HCT116 (cell line): ENCODE data around the gene TANC1. TPM values are rescaled to one million over a fixed set of nuclear protein-coding genes. Genes with fewer than 3 reads are reported as not detected.

Experiments used
- ATAC-seq: fragments of 200-7000 bp; cut with Tn5 transposase; 2 replicates; pipeline ENCODE4 v1.9.1; 2020; ENCODE audit warnings: mild to moderate bottlenecking, moderate library complexity
- BruUV-seq: library from RNA; stranded (reverse); fragments of 400-500 nt; replicated peaks from 2 replicates; lab custom pipeline; 2021; lab: Mats Ljungman, UMichigan
- CTCF ChIA-PET: fragments of 300-600 bp; sonication (Branson Sonifier 250); formaldehyde crosslinking; loops from one replicate; lab custom pipeline; 2021; ENCODE audit warnings: antibody characterized with exemption; lab: Charles Lee
- POLR2A ChIA-PET: fragments of 300-600, 350-600 bp; sonication (Branson Sonifier 250); formaldehyde crosslinking; loops from one replicate; lab custom pipeline; 2021; ENCODE audit warnings: antibody characterized with exemption; lab: Charles Lee
- RAD21 ChIA-PET, 2 experiments: fragments of 300-600 bp; sonication (Branson Sonifier 250); formaldehyde crosslinking; loops; one replicate each; lab custom pipeline; 2023; ENCODE audit warnings: low total read pairs in 2 of 2; ENCODE audit not compliant: uncharacterized antibody in 2 of 2, unreplicated experiment in 2 of 2, low non-redundant PET in 1 of 2; lab: Charles Lee
- DNase-seq: peaks from one replicate; pipeline ENCODE4 v3.0.0-alpha.2; 2010; ENCODE audit warnings: low read depth, low spot score
- H2AFZ ChIP-seq: fragments of 200-600 bp; shearing (Covaris generic), sonication (generic); 2 replicates; pipeline ENCODE4 v1.6.1; 2017; ENCODE audit warnings: low read depth, mixed run types, mixed read lengths, antibody characterized with exemption, low read length; ENCODE audit not compliant: poor library complexity, severe bottlenecking
- H3K27ac ChIP-seq: 2 replicates; pipeline ENCODE4 v1.5.1; 2012; ENCODE audit warnings: low read depth, low read length
- H3K27me3 ChIP-seq: fragments of 200-600 bp; sonication (generic); 2 replicates; pipeline ENCODE4 v1.6.1; 2016; ENCODE audit warnings: mixed run types, low read length, mixed read lengths; ENCODE audit not compliant: insufficient read depth
- H3K36me3 ChIP-seq, 2 experiments: fragments of 200-500 bp in 1 of 2; fragments of 200-600 bp in 1 of 2; sonication (Bioruptor generic) in 1 of 2; sonication (generic) in 1 of 2; 2 replicates each; pipeline versions ENCODE4 v1.5.1 to v1.6.1; 2014 to 2016; ENCODE audit warnings: low read length in 2 of 2, inconsistent platforms in 1 of 2, mixed read lengths in 1 of 2, mixed run types in 1 of 2; ENCODE audit not compliant: insufficient read depth in 2 of 2, control insufficient read depth in 1 of 2
- H3K4me1 ChIP-seq, 2 experiments: fragments of 200-600 bp in 1 of 2; sonication (generic) in 1 of 2; 2 replicates each; pipeline versions ENCODE4 v1.5.1 to v1.6.1; 2012 to 2017; ENCODE audit warnings: low read length in 2 of 2, inconsistent platforms in 1 of 2, mild to moderate bottlenecking in 1 of 2, mixed read lengths in 1 of 2, mixed run types in 1 of 2, moderate library complexity in 1 of 2; ENCODE audit not compliant: insufficient read depth in 2 of 2, control insufficient read depth in 1 of 2
- H3K4me2 ChIP-seq: fragments of 200-600 bp; sonication (generic); 2 replicates; pipeline ENCODE4 v1.6.1; 2017; ENCODE audit warnings: mixed run types, low read length, mixed read lengths
- H3K4me3 ChIP-seq, 2 experiments: fragments of 200-600 bp in 1 of 2; sonication (generic) in 1 of 2; replicated peaks in 1 of 2; 2 replicates each; pipeline ENCODE4 v1.5.1; 2011 to 2016; ENCODE audit warnings: low read length in 2 of 2, control low read depth in 1 of 2, low read depth in 1 of 2, mild to moderate bottlenecking in 1 of 2, mixed read lengths in 1 of 2, mixed run types in 1 of 2
- H3K79me2 ChIP-seq: fragments of 200-600 bp; sonication (generic); 2 replicates; pipeline ENCODE4 v1.6.1; 2017; ENCODE audit warnings: mild to moderate bottlenecking, mixed run types, low read length, moderate library complexity, mixed read lengths; ENCODE audit not compliant: insufficient read depth
- H3K9ac ChIP-seq: fragments of 200-600 bp; sonication (generic); 2 replicates; pipeline ENCODE4 v1.6.1; 2016; ENCODE audit warnings: low read length, mixed read lengths
- H3K9me2 ChIP-seq: fragments of 200-600 bp; sonication (generic), shearing (Covaris generic); 2 replicates; pipeline ENCODE4 v1.6.1; 2017; ENCODE audit warnings: mixed run types, mild to moderate bottlenecking, moderate library complexity; ENCODE audit not compliant: insufficient read depth
- H3K9me3 ChIP-seq, 2 experiments: fragments of 200-500 bp in 1 of 2; fragments of 200-600 bp in 1 of 2; sonication (Bioruptor generic) in 1 of 2; sonication (generic) in 1 of 2; 2 replicates each; pipeline ENCODE4 v1.6.1; 2014 to 2017; ENCODE audit warnings: low read length in 2 of 2, mixed read lengths in 2 of 2, inconsistent platforms in 1 of 2, low read depth in 1 of 2, mild to moderate bottlenecking in 1 of 2, mixed run types in 1 of 2, moderate library complexity in 1 of 2; ENCODE audit not compliant: control insufficient read depth in 1 of 2, insufficient read depth in 1 of 2
- H4K20me1 ChIP-seq: fragments of 200-600 bp; sonication (generic), shearing (Covaris generic); 2 replicates; pipeline ENCODE4 v1.6.1; 2017; ENCODE audit warnings: mixed run types, mild to moderate bottlenecking, moderate library complexity; ENCODE audit not compliant: insufficient read depth
- CBX3 ChIP-seq: IDR thresholded peaks from 2 replicates; pipeline ENCODE4 v1.6.1; 2012; ENCODE audit warnings: low read depth
- CEBPB ChIP-seq: IDR thresholded peaks from 2 replicates; pipeline ENCODE4 v1.6.1; 2012; ENCODE audit warnings: low read depth
- EGR1 ChIP-seq: IDR thresholded peaks from 2 replicates; pipeline ENCODE4 v1.6.1; 2012; ENCODE audit warnings: low read depth
- ELF1 ChIP-seq: IDR thresholded peaks from 2 replicates; pipeline ENCODE4 v1.6.1; 2012; ENCODE audit warnings: low read depth, borderline replicate concordance
- EZH2phosphoT487 ChIP-seq: fragments of 200-600 bp; IDR thresholded peaks from 2 replicates; pipeline ENCODE4 v1.6.1; 2018; ENCODE audit warnings: antibody characterized with exemption, borderline replicate concordance
- FOSL1 ChIP-seq: IDR thresholded peaks from 2 replicates; pipeline ENCODE4 v1.6.1; 2012; ENCODE audit warnings: low read depth
- SIN3A ChIP-seq: IDR thresholded peaks from 2 replicates; pipeline ENCODE4 v1.6.1; 2012; ENCODE audit warnings: low read depth
- SP1 ChIP-seq: IDR thresholded peaks from 2 replicates; pipeline ENCODE4 v1.6.1; 2012; ENCODE audit warnings: low read depth
- SRF ChIP-seq: IDR thresholded peaks from 2 replicates; pipeline ENCODE4 v1.6.1; 2012; ENCODE audit warnings: low read depth
- TCF7L2 ChIP-seq: IDR thresholded peaks from 2 replicates; pipeline ENCODE4 v1.7.0; 2011; ENCODE audit warnings: borderline replicate concordance, inconsistent platforms; ENCODE audit not compliant: insufficient read depth, insufficient read length; ENCODE audit errors: extremely low read depth
- intact Hi-C: fragments of 100-400 bp; cut with micrococcal nuclease; formaldehyde crosslinking; loops from 2 replicates; pipeline ENCODE4 v1.10.0; 2022
- total RNA-seq: library from RNA; stranded (reverse); gene quantifications from one replicate; pipeline ENCODE4 v1.2.1, GENCODE V29; 2021; ENCODE audit not compliant: unreplicated experiment
- TF ChIP-seq, protein P1 (sequence below): IDR thresholded peaks from 2 replicates; pipeline ENCODE4 v1.6.1; 2012; ENCODE audit warnings: low read depth
- TF ChIP-seq, protein P2 (sequence below): IDR thresholded peaks from 2 replicates; pipeline ENCODE4 v1.6.1; 2012
- TF ChIP-seq, protein P3 (sequence below), 3 experiments: fragments of 200-600 bp in 1 of 3; sonication (generic) in 1 of 3; IDR thresholded peaks in 2 of 3; conservative IDR thresholded peaks in 1 of 3; 2 replicates each; pipeline ENCODE4 v1.5.1; 2012 to 2017; ENCODE audit warnings: low read depth in 2 of 3, low read length in 2 of 3, antibody characterized with exemption in 1 of 3, borderline replicate concordance in 1 of 3, control low read depth in 1 of 3, mild to moderate bottlenecking in 1 of 3, mixed read lengths in 1 of 3, mixed run types in 1 of 3, moderate library complexity in 1 of 3; ENCODE audit not compliant: insufficient read depth in 1 of 3

Gene TANC1
- total RNA-seq, 1 experiment from 2014 or later, result 15.1 TPM

DNA sequence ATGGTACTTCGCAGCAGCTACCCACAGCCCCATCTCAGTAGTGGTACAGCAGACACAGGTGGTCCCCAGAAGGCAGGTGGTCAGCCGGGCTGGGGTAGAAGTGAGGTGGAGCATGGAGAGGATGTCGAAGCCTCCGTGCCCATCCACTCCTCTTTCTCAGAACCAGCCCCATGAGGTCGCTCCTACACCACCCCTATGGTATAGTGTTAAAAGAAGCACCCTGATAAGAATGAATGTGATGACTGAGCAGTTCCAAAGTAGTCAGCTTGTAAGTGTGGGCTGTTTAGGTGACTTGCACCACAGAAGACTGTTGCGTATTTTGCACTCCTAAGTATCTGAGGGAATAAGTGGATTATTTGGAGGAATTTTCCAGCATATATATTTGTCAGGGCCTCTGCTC lies 206.7 kb downstream of the TANC1 start:
- Histone ChIP-seq H3K36me3 (peaks cover 2 to 4% of the 10 kb centered on the region in 2 experiments; a peak in 1 of 4 replicates), H2AFZ (no peak overlapping the region), H3K9ac (no peak overlapping the region), H3K9me2 (no peaks in the 10 kb centered on the region), H3K4me3 (no peak overlapping the region), H3K9me3 (no peaks in the 10 kb centered on the region), H3K27me3 (no peaks in the 10 kb centered on the region), H3K79me2 (no peaks in the 10 kb centered on the region), H4K20me1 (no peaks in the 10 kb centered on the region), H3K4me2 (no peak overlapping the region), H3K27ac (no peak overlapping the region), H3K4me1 (no peaks in the 10 kb centered on the region)
- ATAC-seq (no peak), DNase-seq (no peak)
- ChIA-PET POLR2A (no interaction called here), CTCF (no interaction called here), RAD21 (no interaction called here)
- BruUV-seq, result no TSS peak
- intact Hi-C loops, result no loop called here
- TF ChIP-seq EZH2phosphoT487 (no peak), SIN3A (no peak), ELF1 (no peak), SRF (no peak), SP1 (no peak), CBX3 (no peak), EGR1 (no peak), TCF7L2 (no peak), CEBPB (no peak), FOSL1 (no peak)
- TF ChIP-seq, protein P1, sequence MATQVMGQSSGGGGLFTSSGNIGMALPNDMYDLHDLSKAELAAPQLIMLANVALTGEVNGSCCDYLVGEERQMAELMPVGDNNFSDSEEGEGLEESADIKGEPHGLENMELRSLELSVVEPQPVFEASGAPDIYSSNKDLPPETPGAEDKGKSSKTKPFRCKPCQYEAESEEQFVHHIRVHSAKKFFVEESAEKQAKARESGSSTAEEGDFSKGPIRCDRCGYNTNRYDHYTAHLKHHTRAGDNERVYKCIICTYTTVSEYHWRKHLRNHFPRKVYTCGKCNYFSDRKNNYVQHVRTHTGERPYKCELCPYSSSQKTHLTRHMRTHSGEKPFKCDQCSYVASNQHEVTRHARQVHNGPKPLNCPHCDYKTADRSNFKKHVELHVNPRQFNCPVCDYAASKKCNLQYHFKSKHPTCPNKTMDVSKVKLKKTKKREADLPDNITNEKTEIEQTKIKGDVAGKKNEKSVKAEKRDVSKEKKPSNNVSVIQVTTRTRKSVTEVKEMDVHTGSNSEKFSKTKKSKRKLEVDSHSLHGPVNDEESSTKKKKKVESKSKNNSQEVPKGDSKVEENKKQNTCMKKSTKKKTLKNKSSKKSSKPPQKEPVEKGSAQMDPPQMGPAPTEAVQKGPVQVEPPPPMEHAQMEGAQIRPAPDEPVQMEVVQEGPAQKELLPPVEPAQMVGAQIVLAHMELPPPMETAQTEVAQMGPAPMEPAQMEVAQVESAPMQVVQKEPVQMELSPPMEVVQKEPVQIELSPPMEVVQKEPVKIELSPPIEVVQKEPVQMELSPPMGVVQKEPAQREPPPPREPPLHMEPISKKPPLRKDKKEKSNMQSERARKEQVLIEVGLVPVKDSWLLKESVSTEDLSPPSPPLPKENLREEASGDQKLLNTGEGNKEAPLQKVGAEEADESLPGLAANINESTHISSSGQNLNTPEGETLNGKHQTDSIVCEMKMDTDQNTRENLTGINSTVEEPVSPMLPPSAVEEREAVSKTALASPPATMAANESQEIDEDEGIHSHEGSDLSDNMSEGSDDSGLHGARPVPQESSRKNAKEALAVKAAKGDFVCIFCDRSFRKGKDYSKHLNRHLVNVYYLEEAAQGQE, result no peak
- TF ChIP-seq, protein P2, sequence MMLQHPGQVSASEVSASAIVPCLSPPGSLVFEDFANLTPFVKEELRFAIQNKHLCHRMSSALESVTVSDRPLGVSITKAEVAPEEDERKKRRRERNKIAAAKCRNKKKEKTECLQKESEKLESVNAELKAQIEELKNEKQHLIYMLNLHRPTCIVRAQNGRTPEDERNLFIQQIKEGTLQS, result no peak
- TF ChIP-seq, protein P3, sequence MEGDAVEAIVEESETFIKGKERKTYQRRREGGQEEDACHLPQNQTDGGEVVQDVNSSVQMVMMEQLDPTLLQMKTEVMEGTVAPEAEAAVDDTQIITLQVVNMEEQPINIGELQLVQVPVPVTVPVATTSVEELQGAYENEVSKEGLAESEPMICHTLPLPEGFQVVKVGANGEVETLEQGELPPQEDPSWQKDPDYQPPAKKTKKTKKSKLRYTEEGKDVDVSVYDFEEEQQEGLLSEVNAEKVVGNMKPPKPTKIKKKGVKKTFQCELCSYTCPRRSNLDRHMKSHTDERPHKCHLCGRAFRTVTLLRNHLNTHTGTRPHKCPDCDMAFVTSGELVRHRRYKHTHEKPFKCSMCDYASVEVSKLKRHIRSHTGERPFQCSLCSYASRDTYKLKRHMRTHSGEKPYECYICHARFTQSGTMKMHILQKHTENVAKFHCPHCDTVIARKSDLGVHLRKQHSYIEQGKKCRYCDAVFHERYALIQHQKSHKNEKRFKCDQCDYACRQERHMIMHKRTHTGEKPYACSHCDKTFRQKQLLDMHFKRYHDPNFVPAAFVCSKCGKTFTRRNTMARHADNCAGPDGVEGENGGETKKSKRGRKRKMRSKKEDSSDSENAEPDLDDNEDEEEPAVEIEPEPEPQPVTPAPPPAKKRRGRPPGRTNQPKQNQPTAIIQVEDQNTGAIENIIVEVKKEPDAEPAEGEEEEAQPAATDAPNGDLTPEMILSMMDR (IDR thresholded peaks at IDR 0.05 in 2 of 3, conservative IDR thresholded peaks at IDR 0.05 in 1 of 3; ENCODE audit: borderline replicate concordance in 1 of 3, insufficient read depth in 1 of 3, low read depth in 2 of 3, low read length in 2 of 3), result no peak
